Measurements from ENCODE around the gene SELENOH.

GRCh38 chr11:57744357-57744756 lies 3.1 kb downstream of the SELENOH start:
- no peak for TF ChIP-seq EP300 (IDR thresholded peaks at IDR 0.05)
- TF ChIP-seq CTCF (IDR thresholded peaks at IDR 0.05), result no peak
- TF ChIP-seq ELK1 (IDR thresholded peaks at IDR 0.05; ENCODE audit: low read depth, low read length), result no peak
- TF ChIP-seq POLR2A (IDR thresholded peaks at IDR 0.05; ENCODE audit: low read length), result no peak
- TF ChIP-seq SMC3 (IDR thresholded peaks at IDR 0.05), result no peak
- no peak for TF ChIP-seq RAD21 (conservative IDR thresholded peaks at IDR 0.05 in 1 of 2, IDR thresholded peaks at IDR 0.05 in 1 of 2)
- TF ChIP-seq REST (IDR thresholded peaks at IDR 0.05), result no peak
- no peak for TF ChIP-seq POLR2AphosphoS2 (conservative IDR thresholded peaks at IDR 0.05; ENCODE audit: low read length)
- no peak for TF ChIP-seq JUN (IDR thresholded peaks at IDR 0.05)
- TF ChIP-seq ESRRA (IDR thresholded peaks at IDR 0.05; ENCODE audit: borderline replicate concordance, low read length), result no peak
- TF ChIP-seq GATA3 (IDR thresholded peaks at IDR 0.05; ENCODE audit: borderline replicate concordance), result no peak
- TF ChIP-seq BHLHE40 (IDR thresholded peaks at IDR 0.05; ENCODE audit: low read depth, low read length), result no peak
- TF ChIP-seq MYC (IDR thresholded peaks at IDR 0.05; ENCODE audit: borderline replicate concordance, low read length), result no peak
- TF ChIP-seq RCOR1 (IDR thresholded peaks at IDR 0.05; ENCODE audit: low read depth, low read length), result no peak

Data from A549 (cell line).